OCI-LY1 (cell line): ENCODE data around the gene SETDB1.

Experiments used
- H2AFZ ChIP-seq: fragments of 200-600 bp; sonication (generic), shearing (Covaris generic); 2 replicates; pipeline ENCODE4 v1.6.0; 2014; ENCODE audit warnings: antibody characterized with exemption, mild to moderate bottlenecking, low read length
- H3F3A ChIP-seq: fragments of 200-600 bp; sonication (generic), shearing (Covaris generic); 2 replicates; pipeline ENCODE4 v1.6.0; 2014; ENCODE audit warnings: mild to moderate bottlenecking, antibody characterized with exemption, low read length, moderate library complexity; ENCODE audit not compliant: insufficient read depth
- H3K27ac ChIP-seq: fragments of 200-600 bp; sonication (generic); 2 replicates; pipeline ENCODE4 v1.5.1; 2014; ENCODE audit warnings: low read length, mixed run types, mild to moderate bottlenecking, low read depth; ENCODE audit not compliant: poor library complexity, severe bottlenecking
- H3K27me3 ChIP-seq: fragments of 200-600 bp; sonication (generic); 2 replicates; pipeline ENCODE4 v1.6.0; 2014; ENCODE audit warnings: antibody characterized with exemption, mild to moderate bottlenecking, low read length, moderate library complexity; ENCODE audit not compliant: insufficient read depth
- H3K36me3 ChIP-seq: fragments of 200-600 bp; sonication (generic); 2 replicates; pipeline ENCODE4 v1.6.1; 2014; ENCODE audit warnings: mild to moderate bottlenecking, antibody characterized with exemption, low read length, moderate library complexity, mixed read lengths; ENCODE audit not compliant: insufficient read depth
- H3K4me1 ChIP-seq: fragments of 200-600 bp; sonication (generic); 2 replicates; pipeline ENCODE4 v1.5.1; 2014; ENCODE audit warnings: mild to moderate bottlenecking, low read length, moderate library complexity; ENCODE audit not compliant: insufficient read depth, severe bottlenecking
- H3K4me2 ChIP-seq: fragments of 200-600 bp; sonication (generic), shearing (Covaris generic); 2 replicates; pipeline ENCODE4 v1.6.1; 2014; ENCODE audit warnings: low read length
- H3K4me3 ChIP-seq: fragments of 200-600 bp; sonication (generic); 2 replicates; pipeline ENCODE4 v1.5.1; 2014; ENCODE audit warnings: low read length, low read depth, mild to moderate bottlenecking, mixed read lengths; ENCODE audit not compliant: poor library complexity, severe bottlenecking
- H3K79me2 ChIP-seq: fragments of 200-600 bp; shearing (Covaris generic); 2 replicates; pipeline ENCODE4 v1.6.1; 2016; ENCODE audit warnings: mixed run types, low read length, mixed read lengths; ENCODE audit not compliant: insufficient read depth
- H3K9ac ChIP-seq: fragments of 200-600 bp; sonication (generic), shearing (Covaris generic); 2 replicates; pipeline ENCODE4 v1.6.1; 2014; ENCODE audit warnings: mild to moderate bottlenecking, low read length, mixed read lengths
- H3K9me2 ChIP-seq: fragments of 200-600 bp; sonication (generic), shearing (Covaris generic); 2 replicates; pipeline ENCODE4 v1.6.1; 2014; ENCODE audit warnings: low read depth, mild to moderate bottlenecking, low read length, mixed read lengths
- H3K9me3 ChIP-seq: fragments of 200-600 bp; shearing (Covaris generic); 2 replicates; pipeline ENCODE4 v1.6.1; 2014; ENCODE audit warnings: low read length, mixed read lengths
- H4K20me1 ChIP-seq: fragments of 200-600 bp; sonication (generic), shearing (Covaris generic); 2 replicates; pipeline ENCODE4 v1.6.0; 2016; ENCODE audit warnings: mild to moderate bottlenecking, low read length; ENCODE audit not compliant: insufficient read depth
- EZH2 ChIP-seq: fragments of 200-600 bp; sonication (generic), shearing (Covaris generic); IDR thresholded peaks from 2 replicates; pipeline ENCODE4 v1.8.0; 2017; ENCODE audit warnings: borderline replicate concordance, mixed run types, mild to moderate bottlenecking, antibody characterized with exemption, low read length, moderate library complexity, mixed read lengths
- TF ChIP-seq, protein P1 (sequence below): fragments of 200-600 bp; sonication (generic), shearing (Covaris generic); IDR thresholded peaks from 2 replicates; pipeline ENCODE4 v1.5.1; 2017; ENCODE audit warnings: mild to moderate bottlenecking, antibody characterized with exemption, low read length, moderate library complexity, mixed read lengths

Gene SETDB1

DNA sequence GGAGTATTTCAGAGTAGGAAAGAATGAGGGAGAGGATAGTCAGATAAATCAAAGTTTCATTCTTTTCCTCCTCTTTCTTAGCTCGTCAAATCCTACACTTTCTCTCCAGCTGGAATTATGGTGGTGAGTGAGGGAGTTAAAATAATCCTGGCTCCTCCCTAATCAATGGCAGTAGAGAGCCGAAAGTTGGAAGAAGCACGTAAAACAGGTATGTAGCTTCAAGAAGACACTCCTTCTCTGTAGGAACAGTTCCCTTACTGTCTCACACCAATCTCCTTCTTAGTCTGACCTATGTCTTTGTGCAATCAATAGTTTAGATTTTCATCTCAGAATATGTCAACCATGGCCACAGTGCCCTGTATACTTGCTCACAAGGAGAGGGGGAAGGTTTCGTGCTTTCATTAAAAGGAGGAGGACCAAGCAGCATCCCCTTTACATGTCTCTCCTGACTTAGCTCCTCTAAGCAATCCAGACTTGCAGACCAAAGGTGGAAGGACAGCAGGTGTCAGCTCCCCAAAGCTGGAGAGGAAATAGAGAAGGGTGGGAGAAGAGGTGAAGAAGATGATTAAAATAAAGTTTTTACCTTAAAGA, 79.7 kb downstream of the SETDB1 start:
- Histone ChIP-seq H3F3A (no peaks in the 10 kb centered on the region), H3K27me3 (no peaks in the 10 kb centered on the region), H3K9me2 (no peaks in the 10 kb centered on the region), H3K4me3 (peak overlapping the region; percentile 54), H4K20me1 (no peaks in the 10 kb centered on the region), H2AFZ (no peak overlapping the region), H3K27ac (no peak overlapping the region), H3K9me3 (no peaks in the 10 kb centered on the region), H3K4me1 (peaks cover 43% of the 10 kb centered on the region), H3K79me2 (no peaks in the 10 kb centered on the region), H3K36me3 (no peaks in the 10 kb centered on the region), H3K4me2 (peak overlapping the region; percentile 63), H3K9ac (peak overlapping the region; percentile 51; the same call in 1 of the 2 replicates)
- TF ChIP-seq, protein P1, sequence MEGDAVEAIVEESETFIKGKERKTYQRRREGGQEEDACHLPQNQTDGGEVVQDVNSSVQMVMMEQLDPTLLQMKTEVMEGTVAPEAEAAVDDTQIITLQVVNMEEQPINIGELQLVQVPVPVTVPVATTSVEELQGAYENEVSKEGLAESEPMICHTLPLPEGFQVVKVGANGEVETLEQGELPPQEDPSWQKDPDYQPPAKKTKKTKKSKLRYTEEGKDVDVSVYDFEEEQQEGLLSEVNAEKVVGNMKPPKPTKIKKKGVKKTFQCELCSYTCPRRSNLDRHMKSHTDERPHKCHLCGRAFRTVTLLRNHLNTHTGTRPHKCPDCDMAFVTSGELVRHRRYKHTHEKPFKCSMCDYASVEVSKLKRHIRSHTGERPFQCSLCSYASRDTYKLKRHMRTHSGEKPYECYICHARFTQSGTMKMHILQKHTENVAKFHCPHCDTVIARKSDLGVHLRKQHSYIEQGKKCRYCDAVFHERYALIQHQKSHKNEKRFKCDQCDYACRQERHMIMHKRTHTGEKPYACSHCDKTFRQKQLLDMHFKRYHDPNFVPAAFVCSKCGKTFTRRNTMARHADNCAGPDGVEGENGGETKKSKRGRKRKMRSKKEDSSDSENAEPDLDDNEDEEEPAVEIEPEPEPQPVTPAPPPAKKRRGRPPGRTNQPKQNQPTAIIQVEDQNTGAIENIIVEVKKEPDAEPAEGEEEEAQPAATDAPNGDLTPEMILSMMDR: no peak
- TF ChIP-seq EZH2: no peak

DNA sequence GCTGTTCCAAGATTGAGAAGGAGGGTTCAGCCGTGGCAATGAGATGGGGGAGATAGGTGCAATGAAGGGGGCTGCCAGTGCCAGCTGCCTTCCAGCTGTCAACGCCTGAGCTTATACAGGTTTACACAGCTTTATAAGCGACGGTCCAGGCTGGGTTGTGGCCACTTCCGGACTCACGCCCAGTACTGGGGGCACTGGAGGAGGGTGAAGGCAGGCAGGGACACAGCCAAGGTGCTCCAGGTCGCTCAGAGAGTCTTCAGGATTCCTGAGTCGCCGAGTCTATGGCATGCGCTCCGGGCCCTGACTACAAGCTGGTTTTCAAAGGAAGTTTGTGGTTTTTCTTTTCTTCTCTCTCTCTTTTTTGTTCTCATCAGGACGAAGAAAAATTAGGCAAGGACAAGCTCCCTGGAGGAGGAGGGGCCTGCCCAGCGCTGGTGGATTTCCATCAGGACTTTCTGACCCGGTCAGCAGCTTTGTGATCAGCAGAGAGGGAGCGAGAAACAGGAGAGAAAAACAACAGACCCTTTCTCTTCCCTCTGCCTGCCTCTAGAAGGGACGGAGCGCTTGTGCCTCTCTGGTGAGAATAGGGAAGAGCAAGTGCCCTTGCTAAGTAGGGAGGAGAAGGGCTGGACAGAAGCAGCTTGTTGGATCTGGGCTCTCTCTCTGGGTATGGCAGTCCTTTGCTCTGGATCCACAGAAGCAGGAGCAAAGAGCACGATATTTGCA, 80.3 kb downstream of the SETDB1 start, which contains the start of gene MINDY1:
MINDY1 (minus strand) TSS at position 576 of the 726 bp plus-strand sequence. CDS start 4,285 bp downstream, outside the sequence.
- Histone ChIP-seq H3K4me1 (peaks cover 49% of the 10 kb centered on the region), H3K27me3 (no peaks in the 10 kb centered on the region), H3K4me3 (peak within 1 kb of the TSS; percentile 72), H3K4me2 (peak within 1 kb of the TSS; percentile 70), H3K9me3 (no peaks in the 10 kb centered on the region), H4K20me1 (no peaks in the 10 kb centered on the region), H3K79me2 (no peaks in the 10 kb centered on the region), H3K9me2 (no peaks in the 10 kb centered on the region), H3K27ac (peak within 1 kb of the TSS; percentile 68), H3K9ac (peak within 1 kb of the TSS; percentile 76), H2AFZ (peak within 1 kb of the TSS; percentile 52), H3F3A (no peaks in the 10 kb centered on the region), H3K36me3 (no peaks in the 10 kb centered on the region)
- TF ChIP-seq EZH2: no peak
- TF ChIP-seq, protein P1: peak; percentile 44; the same call in 1 of the 2 replicates

DNA sequence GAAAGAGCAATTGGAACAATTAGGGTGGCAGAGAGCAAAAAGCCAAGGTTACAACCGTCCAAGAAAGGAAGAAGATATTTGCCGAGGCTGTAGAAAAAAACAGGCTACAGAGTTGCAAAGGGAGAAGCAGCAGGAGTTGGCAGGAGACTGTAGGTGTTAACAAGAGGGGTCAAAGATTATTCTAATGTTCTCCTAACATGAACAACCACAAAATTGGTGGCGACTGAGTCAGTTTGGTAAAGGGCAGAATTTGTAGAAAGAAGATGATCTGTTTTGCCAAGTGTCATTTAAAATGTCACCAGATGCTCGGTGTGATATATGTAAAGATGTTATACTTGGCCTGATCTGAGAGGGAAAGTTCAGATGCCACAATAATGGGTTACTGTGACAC, 81.7 kb downstream of the SETDB1 start:
- H3K4me3 ChIP-seq: peak overlapping the region; percentile 72
- peak overlapping the region; percentile 76 for H3K9ac ChIP-seq
- peaks cover 49% of the 10 kb centered on the region for H3K4me1 ChIP-seq
- no peaks in the 10 kb centered on the region for H3K9me3 ChIP-seq
- no peaks in the 10 kb centered on the region for H3K36me3 ChIP-seq
- peak overlapping the region; percentile 48 for H2AFZ ChIP-seq
- H4K20me1 ChIP-seq: no peaks in the 10 kb centered on the region
- TF ChIP-seq, protein P1: no peak
- H3K9me2 ChIP-seq: no peaks in the 10 kb centered on the region
- peak overlapping the region; percentile 68 for H3K27ac ChIP-seq
- H3K27me3 ChIP-seq: no peaks in the 10 kb centered on the region
- no peaks in the 10 kb centered on the region for H3F3A ChIP-seq
- H3K4me2 ChIP-seq: peak overlapping the region; percentile 70
- no peaks in the 10 kb centered on the region for H3K79me2 ChIP-seq
